Activated CD8-positive, alpha-beta T cell treated with anti-CD3 and anti-CD28 coated beads for 36 hours (primary cell): ENCODE data around the gene WDR88. TPM values are rescaled to one million over a fixed set of nuclear protein-coding genes. Genes with fewer than 3 reads are reported as not detected.

Source experiments
- ATAC-seq: fragments of 200-7000 bp; cut with Tn5 transposase; one replicate; pipeline ENCODE4 v1.10.0; 2021; ENCODE audit warnings: mild to moderate bottlenecking, moderate library complexity
- CTCF ChIA-PET: fragments of 350-600 bp; sonication (Branson Sonifier 250); formaldehyde crosslinking; loops from one replicate; lab custom pipeline; 2021; ENCODE audit warnings: antibody characterized with exemption; lab: Charles Lee
- POLR2A ChIA-PET: fragments of 350-600 bp; sonication (Branson Sonifier 250); formaldehyde crosslinking; loops from one replicate; lab custom pipeline; 2021; ENCODE audit warnings: antibody characterized with exemption; lab: Charles Lee
- DNase-seq: peaks from one replicate; pipeline ENCODE4 v3.0.0-alpha.2; 2020
- H3K27ac Mint-ChIP-seq: one replicate; pipeline ENCODE4 v1.8.0; 2021; ENCODE audit warnings: mild to moderate bottlenecking, mixed read lengths
- H3K27me3 Mint-ChIP-seq: one replicate; pipeline ENCODE4 v1.8.0; 2021; ENCODE audit warnings: mixed read lengths
- H3K36me3 Mint-ChIP-seq: one replicate; pipeline ENCODE4 v1.8.0; 2021; ENCODE audit warnings: low read depth, mixed read lengths
- H3K4me1 Mint-ChIP-seq: one replicate; pipeline ENCODE4 v1.8.0; 2021; ENCODE audit warnings: low read depth, mixed read lengths
- H3K4me3 Mint-ChIP-seq: one replicate; pipeline ENCODE4 v1.8.0; 2021; ENCODE audit warnings: mild to moderate bottlenecking, moderate library complexity, mixed read lengths
- H3K9me3 Mint-ChIP-seq: one replicate; pipeline ENCODE4 v1.8.0; 2021; ENCODE audit warnings: mixed read lengths
- CTCF ChIP-seq: fragments of 200-600 bp; IDR thresholded peaks from one replicate; pipeline ENCODE4 v1.8.0; 2022; ENCODE audit warnings: antibody characterized with exemption, mild to moderate bottlenecking
- intact Hi-C: fragments of 100-400 bp; cut with micrococcal nuclease; formaldehyde crosslinking; loops from one replicate; pipeline ENCODE4 v1.10.0; 2022
- total RNA-seq, 2 experiments: library from RNA; stranded (reverse); gene quantifications; one replicate each; pipeline ENCODE4 v1.2.3, GENCODE V29; 2021

The WDR88 gene
- total RNA-seq, 2 experiments from 2014 or later: not detected

DNA sequence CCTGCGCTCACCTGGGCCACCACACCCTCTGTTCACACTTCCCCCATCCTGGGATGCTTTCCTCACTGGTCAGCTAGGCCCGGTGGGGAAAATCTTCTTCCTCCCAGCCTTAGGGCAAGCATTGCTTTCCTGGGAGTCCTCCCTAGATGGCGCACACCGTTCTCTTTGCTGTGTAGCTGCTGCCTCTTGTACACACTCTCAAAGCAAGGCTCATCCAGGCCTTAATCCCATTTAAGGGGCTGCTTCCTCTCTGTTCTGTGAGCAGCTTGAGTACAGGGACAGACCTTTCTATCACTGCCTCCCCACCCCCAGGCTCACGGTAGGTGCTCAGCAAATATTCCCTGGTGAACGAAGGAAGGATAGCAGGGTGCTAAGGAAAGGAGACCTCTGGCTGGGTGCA, 82.7 kb downstream of the WDR88 start:
- CTCF ChIA-PET: interaction anchor here (0.9 to 1.5 kb wide), 2 partner anchors 21 to 38 kb away, joined by 3 to 4 read pairs; no protein-coding TSS in a partner anchor
- no peak overlapping the region for H3K27ac Mint-ChIP-seq
- H3K36me3 Mint-ChIP-seq: no peaks in the 10 kb centered on the region

DNA sequence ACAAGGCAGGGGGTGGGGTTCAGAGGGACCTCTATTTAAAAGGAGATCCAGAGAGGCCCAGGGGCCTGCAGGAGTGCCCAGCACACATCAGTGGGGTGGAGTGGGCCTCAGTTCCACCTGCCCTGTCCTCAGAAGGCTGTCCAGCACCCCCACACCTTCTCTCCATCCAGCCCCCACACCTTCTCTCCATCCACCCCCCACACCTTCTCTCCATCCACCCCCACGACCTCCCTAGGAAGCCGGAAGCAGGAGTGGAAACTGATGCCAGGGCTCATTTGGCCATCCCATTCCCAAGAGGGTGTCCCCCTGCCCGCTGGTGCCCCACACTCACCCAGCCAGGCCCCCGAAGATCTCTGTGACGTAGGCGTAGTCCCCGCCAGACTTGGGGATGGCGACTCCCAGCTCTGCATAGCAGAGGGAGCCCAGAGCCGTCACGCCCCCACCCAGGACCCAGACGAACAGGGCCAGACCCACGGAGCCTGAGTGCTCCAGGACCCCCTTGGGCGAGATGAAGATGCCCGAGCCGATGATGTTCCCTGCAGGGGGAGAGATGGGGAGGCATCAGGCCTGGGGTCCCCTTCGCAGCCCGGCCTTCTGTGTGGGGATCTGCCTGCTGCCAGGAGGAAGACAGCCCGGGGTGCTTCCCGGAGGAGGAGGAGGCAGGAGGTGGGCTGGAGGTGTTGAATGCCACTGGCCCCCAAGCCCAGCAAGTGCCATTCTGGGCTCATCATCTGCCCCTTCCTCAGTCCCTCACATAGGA, 83.7 kb downstream of the WDR88 start:
- H3K9me3 Mint-ChIP-seq: no peaks in the 10 kb centered on the region
- H3K4me3 Mint-ChIP-seq: no peak overlapping the region
- no peak overlapping the region for H3K27ac Mint-ChIP-seq
- intact Hi-C loops: no loop called here
- no peaks in the 10 kb centered on the region for H3K4me1 Mint-ChIP-seq
- DNase-seq: no peak
- no peaks in the 10 kb centered on the region for H3K36me3 Mint-ChIP-seq
- ATAC-seq: no peak
- H3K27me3 Mint-ChIP-seq: no peaks in the 10 kb centered on the region
- POLR2A ChIA-PET: no interaction called here
- no peak for TF ChIP-seq CTCF
- CTCF ChIA-PET: no interaction called here

More for the DNA sequence above, 82.7 kb downstream of the WDR88 start:
- DNase-seq: no peak
- TF ChIP-seq CTCF: no peak
- Mint-ChIP-seq H3K9me3 (no peaks in the 10 kb centered on the region), H3K4me3 (no peak overlapping the region), H3K4me1 (no peaks in the 10 kb centered on the region), H3K27me3 (no peaks in the 10 kb centered on the region)
- POLR2A ChIA-PET: no interaction called here
- intact Hi-C loops: no loop called here
- ATAC-seq: no peak

DNA sequence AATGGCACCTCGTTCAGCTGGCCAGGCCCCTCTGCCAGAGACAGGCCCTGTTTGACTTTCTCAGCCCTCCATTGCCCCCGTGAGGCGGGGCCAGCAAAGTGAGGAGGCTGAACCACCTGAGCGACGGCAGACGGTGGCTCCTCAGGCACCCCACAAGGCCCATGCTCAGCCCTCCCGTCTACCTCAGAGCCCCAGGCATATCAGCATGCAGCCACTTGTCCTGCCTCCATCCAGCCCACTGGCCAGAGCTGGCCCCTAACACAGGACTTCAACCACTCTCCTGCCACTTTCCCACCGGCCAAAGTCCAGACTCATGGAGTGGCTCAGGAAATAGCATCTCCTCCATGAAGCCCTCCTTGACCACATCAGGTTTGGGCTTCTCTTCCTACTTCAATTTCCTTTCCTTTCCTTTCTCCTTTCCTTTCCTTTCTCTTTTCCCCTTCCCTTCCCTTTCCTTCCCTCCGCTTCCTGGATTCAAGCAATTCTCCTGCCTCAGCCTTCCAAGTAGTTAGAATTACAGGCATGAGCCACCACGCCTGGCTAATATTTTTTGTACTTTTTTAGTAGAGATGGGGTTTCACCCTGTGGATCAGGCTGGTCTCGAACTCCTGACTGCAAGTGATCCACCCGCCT, 84.4 kb downstream of the WDR88 start:
- intact Hi-C loops: no loop called here
- Mint-ChIP-seq H3K27me3 (no peaks in the 10 kb centered on the region), H3K4me1 (no peaks in the 10 kb centered on the region), H3K36me3 (no peaks in the 10 kb centered on the region), H3K9me3 (no peaks in the 10 kb centered on the region), H3K4me3 (no peak overlapping the region), H3K27ac (no peak overlapping the region)
- TF ChIP-seq CTCF: no peak
- ChIA-PET POLR2A (no interaction called here), CTCF (no interaction called here)
- ATAC-seq (no peak), DNase-seq (no peak)

DNA sequence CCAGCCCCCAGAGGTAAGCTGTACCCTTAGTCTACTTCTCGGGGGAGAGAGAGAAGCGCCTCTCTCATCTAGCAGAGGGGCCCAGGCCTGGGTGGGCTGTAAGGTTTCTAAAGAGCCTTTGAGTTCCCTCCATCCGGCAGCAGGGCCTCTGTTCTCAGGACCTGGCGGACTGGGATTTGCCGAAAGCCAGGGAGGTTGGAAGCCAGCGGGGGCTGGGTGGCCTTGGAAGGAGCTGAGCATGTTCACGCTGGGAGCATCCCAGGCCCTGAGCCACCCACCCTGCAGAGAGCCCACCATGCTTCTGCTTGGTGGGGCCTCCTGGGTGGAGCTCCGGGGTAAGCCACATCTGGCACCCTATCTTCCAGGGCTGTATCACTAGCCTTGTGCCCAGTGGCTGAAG, 86.0 kb downstream of the WDR88 start:
- Mint-ChIP-seq H3K4me3 (no peak overlapping the region), H3K4me1 (no peaks in the 10 kb centered on the region), H3K27ac (no peak overlapping the region), H3K9me3 (no peaks in the 10 kb centered on the region), H3K36me3 (no peaks in the 10 kb centered on the region), H3K27me3 (peaks cover 5% of the 10 kb centered on the region)
- POLR2A ChIA-PET: no interaction called here
- TF ChIP-seq CTCF: no peak
- intact Hi-C loops: no loop called here
- no peak for DNase-seq
- CTCF ChIA-PET: no interaction called here
- ATAC-seq: no peak

DNA sequence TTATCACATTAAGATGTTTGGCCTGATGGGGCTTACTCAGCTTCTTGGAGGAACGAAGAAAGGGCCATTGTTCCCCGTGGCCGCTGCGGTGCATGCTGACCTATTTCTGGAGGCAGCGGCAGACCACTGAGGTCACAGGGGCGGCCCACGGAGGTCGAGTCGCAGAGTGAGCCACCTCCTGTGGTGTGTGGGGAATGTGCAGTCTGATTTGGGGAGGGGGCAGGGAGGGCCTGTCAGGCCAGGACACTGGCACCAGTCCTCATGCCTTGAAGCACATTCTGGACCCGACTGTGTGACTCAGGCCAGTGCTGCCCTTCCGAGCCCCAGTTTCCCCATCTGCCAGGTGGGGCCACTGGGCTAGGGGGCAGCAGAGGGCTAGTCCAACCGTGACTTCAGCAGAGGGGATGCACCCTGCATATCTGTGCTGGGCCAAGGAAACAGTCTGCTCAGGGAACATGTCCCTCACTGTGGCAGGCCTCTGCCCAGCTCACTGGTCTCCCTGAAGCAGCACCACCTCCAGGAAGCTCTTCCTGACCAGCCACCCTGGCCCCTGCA, 87.4 kb downstream of the WDR88 start:
- no peaks in the 10 kb centered on the region for H3K4me1 Mint-ChIP-seq
- no peaks in the 10 kb centered on the region for H3K9me3 Mint-ChIP-seq
- ATAC-seq (no peak), DNase-seq (peak; percentile 27)
- CTCF ChIA-PET: interaction anchor here (1.2 kb wide), 1 partner anchor 75 kb away, joined by 4 read pairs; no protein-coding TSS in a partner anchor
- H3K36me3 Mint-ChIP-seq: no peaks in the 10 kb centered on the region
- intact Hi-C loops: no loop called here
- POLR2A ChIA-PET: no interaction called here
- no peak overlapping the region for H3K27ac Mint-ChIP-seq
- H3K4me3 Mint-ChIP-seq: no peak overlapping the region
- TF ChIP-seq CTCF: peak; percentile 17
- peaks cover 11% of the 10 kb centered on the region for H3K27me3 Mint-ChIP-seq
